GM21576 (cell line): ENCODE results near the gene NTM.
"Not testable (repeated sequence)": the region's sequence is repeated elsewhere in the genome, so short reads cannot be mapped to it uniquely, and the experiment has no call there.

Experiments used
- ATAC-seq: cut with Tn5 transposase; IDR thresholded peaks from one replicate; pipeline ENCODE4 v1.9.1; 2021; ENCODE audit warnings: mild to moderate bottlenecking, moderate library complexity; ENCODE audit not compliant: unreplicated experiment

The NTM gene

GRCh38 chr11:131370090-131370751, at the start of gene NTM:
Gene NTM (plus strand): TSS chr11:131370615.
- no peak for ATAC-seq

GRCh38 chr11:131324921-131325570, 45.4 kb upstream of the NTM start:
- ATAC-seq = no peak

- ATAC-seq = no peak
These were observed 43.6 kb upstream of the NTM start for GRCh38 chr11:131326829-131327228.

GRCh38 chr11:131327421-131327820, 43.0 kb upstream of the NTM start:
- no peak for ATAC-seq

GRCh38 chr11:131328843-131329242, 41.6 kb upstream of the NTM start:
- no peak for ATAC-seq

- ATAC-seq = no peak
These were observed 39.4 kb upstream of the NTM start for GRCh38 chr11:131331010-131331409.

GRCh38 chr11:131331546-131331945, 38.9 kb upstream of the NTM start:
- no peak for ATAC-seq

GRCh38 chr11:131334601-131335000, 35.8 kb upstream of the NTM start:
- no peak for ATAC-seq

- ATAC-seq = not testable (repeated sequence)
These were observed 28.5 kb upstream of the NTM start for GRCh38 chr11:131341900-131342299.

GRCh38 chr11:131342442-131342841, 28.0 kb upstream of the NTM start:
- not testable (repeated sequence) for ATAC-seq

- ATAC-seq = no peak
These were observed 25.0 kb upstream of the NTM start for GRCh38 chr11:131345406-131345805.

- ATAC-seq = no peak
These were observed 20.9 kb upstream of the NTM start for GRCh38 chr11:131349368-131350086.

GRCh38 chr11:131350872-131351271, 19.5 kb upstream of the NTM start:
- ATAC-seq = no peak

- ATAC-seq = no peak
These were observed 18.6 kb upstream of the NTM start for GRCh38 chr11:131351848-131352247.

GRCh38 chr11:131353766-131354165, 16.6 kb upstream of the NTM start:
- no peak for ATAC-seq

GRCh38 chr11:131354251-131354701, 16.1 kb upstream of the NTM start:
- no peak for ATAC-seq

GRCh38 chr11:131356206-131356605, 14.2 kb upstream of the NTM start:
- ATAC-seq = no peak

GRCh38 chr11:131365329-131365930, 5.0 kb upstream of the NTM start:
- no peak for ATAC-seq

- no peak for ATAC-seq
These were observed 731 bp downstream of the NTM start for GRCh38 chr11:131370901-131371790.

GRCh38 chr11:131371791-131372104, 1.3 kb downstream of the NTM start:
- no peak for ATAC-seq
